Testis (tissue), 3 donors: ENCODE data around the gene ROPN1B. TPM values are rescaled to one million over a fixed set of nuclear protein-coding genes. Genes with fewer than 3 reads are reported as not detected.
"Not testable (repeated sequence)": the region's sequence is repeated elsewhere in the genome, so short reads cannot be mapped to it uniquely, and the experiment has no call there.

Experiments
- DNase-seq: peaks from one replicate; pipeline ENCODE4 v3.0.0-alpha.2; 2019
- H3K27ac ChIP-seq, 2 donors: fragments of 200-600 bp; sonication (generic); one replicate each; pipeline ENCODE4 v1.5.1; 2019
- H3K27me3 ChIP-seq: fragments of 200-600 bp; sonication (generic); one replicate; pipeline ENCODE4 v1.5.1; 2019
- H3K36me3 ChIP-seq: fragments of 200-600 bp; sonication (generic); one replicate; pipeline ENCODE4 v1.5.1; 2017; ENCODE audit warnings: low read depth; ENCODE audit errors: missing control alignments
- H3K4me1 ChIP-seq: fragments of 200-600 bp; sonication (generic); one replicate; pipeline ENCODE4 v1.5.1; 2019
- H3K4me3 ChIP-seq, 2 donors: fragments of 200-600 bp; sonication (generic); one replicate each; pipeline ENCODE4 v1.5.1; 2017 to 2019
- H3K9me3 ChIP-seq: fragments of 200-600 bp; sonication (generic); one replicate; pipeline ENCODE4 v1.5.1; 2017
- WGBS, 2 donors: methylation state at CpG; one replicate each; pipeline ENCODE4 v1.1.5; 2018; 5-methylcytosine and 5-hydroxymethylcytosine counted together
- intact Hi-C: fragments of 100-400 bp; cut with DNase I; formaldehyde crosslinking; loops from one replicate; pipeline ENCODE4 v1.15.1; 2023; ENCODE audit warnings: low total_unique reads
- polyA plus RNA-seq: library from polyadenylated mRNA; stranded (reverse); fragments of 350-450 nt; fragmentation: Illumina TruSeq; extraction: RNeasy Lipid Tissue Mini Kit (QIAGEN cat#74804); gene quantifications from one replicate; pipeline ENCODE4 v1.2.3, GENCODE V29; 2014; ENCODE audit warnings: low read depth, low replicate concordance; ENCODE audit not compliant: insufficient read depth
- total RNA-seq, 2 donors: library from RNA; depleted of rRNA; stranded (reverse); fragments of >200 nt; gene quantifications; one replicate each; pipeline ENCODE4 v1.2.3, GENCODE V29; 2016
- TF ChIP-seq, protein P1 (sequence below), 3 experiments: fragments of 450-650 bp in 2 of 3; fragments of 200-600 bp in 1 of 3; sonication (generic) in 1 of 3; IDR thresholded peaks; one replicate each; pipeline ENCODE4 v1.5.1; 2016 to 2019; ENCODE audit warnings: antibody characterized with exemption in 3 of 3, mild to moderate bottlenecking in 2 of 3, moderate library complexity in 1 of 3

ROPN1B gene
- total and polyA plus RNA-seq, 3 donors from 2014 or later: 123 to 534 (median 239) TPM

DNA sequence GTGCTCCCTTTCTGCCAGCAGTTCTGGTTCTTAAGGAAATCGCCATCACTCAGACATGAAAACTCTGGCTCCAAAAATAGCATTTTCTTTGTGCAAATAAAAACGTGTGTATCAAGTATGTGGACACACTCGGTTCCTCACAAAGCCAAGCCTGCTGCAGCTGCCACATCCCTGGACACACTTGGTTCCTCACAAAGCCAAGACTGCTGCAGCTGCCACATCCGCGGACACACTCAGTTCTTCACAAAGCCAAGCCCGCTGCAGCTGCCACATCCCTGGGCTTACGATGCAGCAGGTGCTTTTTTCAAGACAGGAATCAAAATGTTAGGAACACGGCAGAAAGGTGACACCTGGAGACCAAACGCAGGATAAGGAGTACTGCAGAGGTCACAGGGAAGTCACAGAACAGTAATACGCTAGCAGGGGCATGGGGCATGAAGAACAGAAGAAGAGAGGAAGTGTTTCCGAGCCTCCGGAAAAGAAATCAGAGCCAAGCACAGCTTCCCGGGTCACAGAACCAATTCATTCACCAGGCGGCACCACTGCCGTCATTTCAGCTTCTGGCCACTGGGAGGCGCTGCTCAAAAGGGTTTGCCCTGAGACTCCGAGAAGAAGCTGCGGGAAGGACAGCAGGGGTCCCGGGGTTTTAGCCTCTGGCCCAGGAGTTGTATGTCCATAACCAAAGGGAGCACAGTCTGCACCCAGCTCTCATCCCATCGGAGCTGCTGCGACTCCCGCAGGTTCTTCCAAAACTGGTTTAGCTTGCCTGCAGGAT is 40.0 kb upstream of the ROPN1B start:
- peak; percentile 70 for DNase-seq
- H3K36me3 ChIP-seq, H3K4me1 ChIP-seq, H3K27me3 ChIP-seq, intact Hi-C loops, H3K4me3 ChIP-seq, H3K9me3 ChIP-seq, H3K27ac ChIP-seq: not testable (repeated sequence)
- WGBS, 2 donors: 49 to 54% methylated on average over 16 to 22 of the region's 22 CpGs
- TF ChIP-seq, protein P1, sequence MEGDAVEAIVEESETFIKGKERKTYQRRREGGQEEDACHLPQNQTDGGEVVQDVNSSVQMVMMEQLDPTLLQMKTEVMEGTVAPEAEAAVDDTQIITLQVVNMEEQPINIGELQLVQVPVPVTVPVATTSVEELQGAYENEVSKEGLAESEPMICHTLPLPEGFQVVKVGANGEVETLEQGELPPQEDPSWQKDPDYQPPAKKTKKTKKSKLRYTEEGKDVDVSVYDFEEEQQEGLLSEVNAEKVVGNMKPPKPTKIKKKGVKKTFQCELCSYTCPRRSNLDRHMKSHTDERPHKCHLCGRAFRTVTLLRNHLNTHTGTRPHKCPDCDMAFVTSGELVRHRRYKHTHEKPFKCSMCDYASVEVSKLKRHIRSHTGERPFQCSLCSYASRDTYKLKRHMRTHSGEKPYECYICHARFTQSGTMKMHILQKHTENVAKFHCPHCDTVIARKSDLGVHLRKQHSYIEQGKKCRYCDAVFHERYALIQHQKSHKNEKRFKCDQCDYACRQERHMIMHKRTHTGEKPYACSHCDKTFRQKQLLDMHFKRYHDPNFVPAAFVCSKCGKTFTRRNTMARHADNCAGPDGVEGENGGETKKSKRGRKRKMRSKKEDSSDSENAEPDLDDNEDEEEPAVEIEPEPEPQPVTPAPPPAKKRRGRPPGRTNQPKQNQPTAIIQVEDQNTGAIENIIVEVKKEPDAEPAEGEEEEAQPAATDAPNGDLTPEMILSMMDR (IDR thresholded peaks at IDR 0.05): peak in 2 of 3 experiments; percentile 47 to 71

DNA sequence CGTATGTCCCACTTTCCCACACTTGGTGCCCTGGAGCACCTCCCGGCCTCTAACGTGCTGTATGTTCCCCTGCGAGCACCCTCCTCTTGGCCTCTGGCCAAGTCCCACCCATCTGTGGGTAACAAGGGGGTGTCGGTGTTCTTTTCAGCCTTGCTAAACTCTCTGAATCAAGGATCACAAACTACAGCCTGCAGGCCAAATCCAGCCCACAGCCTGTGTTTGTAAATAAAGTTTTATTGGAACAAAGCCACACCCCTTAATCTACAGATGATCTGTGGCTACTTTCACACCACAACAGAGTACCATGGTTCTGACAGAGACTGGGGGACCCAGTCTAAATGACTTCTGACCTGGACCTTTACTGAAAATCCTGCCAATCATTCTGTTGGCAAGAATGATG is 39.2 kb upstream of the ROPN1B start:
- H3K4me1 ChIP-seq, H3K9me3 ChIP-seq, H3K36me3 ChIP-seq, H3K4me3 ChIP-seq, H3K27me3 ChIP-seq, intact Hi-C loops, DNase-seq, H3K27ac ChIP-seq: not testable (repeated sequence)
- WGBS, 2 donors: 34 to 37% methylated on average over 5 of the region's 5 CpGs

DNA sequence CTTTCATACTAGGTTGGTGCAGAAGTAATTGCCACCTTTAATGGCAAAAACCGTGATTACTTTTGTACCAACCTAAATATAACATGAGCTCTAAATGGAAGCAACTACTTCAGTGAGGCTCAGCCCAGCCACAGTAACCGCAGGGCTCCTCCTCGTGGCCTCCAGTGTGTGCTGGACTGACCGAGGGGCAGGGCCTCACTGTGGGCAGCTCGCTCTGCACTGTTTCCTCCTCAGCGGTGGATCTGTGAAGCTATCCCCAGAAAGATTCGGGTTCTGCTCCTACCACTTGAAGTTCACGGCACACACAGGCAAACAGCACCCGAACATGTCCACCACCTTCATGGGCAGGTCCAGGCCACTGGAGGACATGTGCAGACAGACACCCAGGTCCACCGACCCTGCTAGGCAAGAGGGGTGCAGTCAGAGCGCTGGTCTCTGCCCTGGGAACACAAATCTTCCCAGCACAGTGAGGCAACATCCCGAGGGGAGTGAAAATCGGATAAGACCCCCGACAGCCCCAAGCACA is 37.6 kb upstream of the ROPN1B start:
- H3K27ac ChIP-seq, intact Hi-C loops, H3K4me3 ChIP-seq, H3K9me3 ChIP-seq, H3K27me3 ChIP-seq, DNase-seq, H3K4me1 ChIP-seq, H3K36me3 ChIP-seq: not testable (repeated sequence)
- WGBS, 2 donors: 65 to 68% methylated on average over 7 to 10 of the region's 14 CpGs

DNA sequence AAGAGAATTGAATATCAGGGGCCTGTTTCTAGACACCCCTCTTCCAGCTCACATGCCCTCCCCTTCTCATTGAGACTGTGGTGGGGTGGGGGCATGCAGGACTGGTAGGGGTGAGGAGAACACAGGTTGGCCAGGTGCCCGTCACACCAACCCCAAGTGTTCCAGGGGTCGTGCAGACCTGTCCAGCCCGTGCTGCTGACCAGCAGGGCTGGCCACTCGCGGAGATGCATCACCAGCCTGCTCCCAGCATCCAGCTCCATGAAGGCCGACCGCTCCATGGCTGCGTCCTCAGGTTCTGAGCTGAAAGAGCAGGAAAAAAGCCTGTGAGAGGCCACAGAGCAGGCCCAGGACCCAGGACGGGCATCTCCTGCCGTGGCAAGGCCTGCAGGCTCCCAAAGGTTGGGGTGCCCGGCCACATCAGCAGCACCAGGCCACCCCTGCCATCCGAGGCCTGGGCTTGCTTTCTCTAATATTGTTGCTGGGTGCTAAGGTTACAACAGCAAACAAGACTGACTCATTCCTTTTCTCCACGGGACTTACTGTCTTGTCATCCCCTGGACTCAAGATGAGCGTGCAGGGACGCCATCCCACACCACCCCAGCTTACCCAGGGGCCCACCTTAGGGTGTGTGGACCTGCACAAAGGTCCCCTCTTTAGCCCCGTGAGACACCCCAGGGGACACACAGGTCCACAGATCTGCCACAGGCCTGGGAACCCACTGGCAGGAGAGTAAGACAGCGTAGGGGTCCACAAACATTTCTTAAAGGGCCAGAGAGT is 35.4 kb upstream of the ROPN1B start:
- intact Hi-C loops, H3K27ac ChIP-seq, H3K36me3 ChIP-seq, H3K27me3 ChIP-seq, H3K4me1 ChIP-seq, H3K9me3 ChIP-seq, DNase-seq, H3K4me3 ChIP-seq: not testable (repeated sequence)
- WGBS, 2 donors: 70 to 78% methylated on average over 5 to 16 of the region's 17 CpGs

DNA sequence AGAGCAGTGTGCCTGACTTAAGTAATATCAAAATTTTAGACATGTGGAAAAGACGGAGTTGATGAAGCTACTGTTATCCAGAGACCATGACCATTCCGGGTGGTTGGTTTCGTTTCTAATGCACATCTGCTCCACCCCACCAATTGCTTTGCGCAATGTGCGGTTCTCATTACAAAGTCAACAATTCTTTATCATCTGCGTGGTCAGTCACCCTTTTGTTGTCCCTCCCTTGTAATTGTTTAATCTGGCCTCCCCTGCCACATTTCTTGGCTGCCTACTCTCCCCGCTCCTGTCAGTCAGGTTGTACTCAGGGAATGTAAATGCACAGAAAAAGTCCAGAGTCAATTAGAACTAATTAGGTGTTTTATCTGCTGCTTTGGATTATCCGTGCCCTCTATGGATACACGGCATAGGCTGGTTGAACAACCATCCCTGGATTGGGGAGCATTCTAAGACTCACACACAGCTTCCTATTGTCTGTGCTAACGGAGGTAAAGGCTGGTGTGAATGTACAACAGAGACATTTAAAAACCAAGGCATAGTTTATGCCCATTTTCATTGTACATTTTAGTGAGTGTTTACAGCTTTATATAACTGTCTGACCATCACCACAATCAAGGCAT is 33.6 kb upstream of the ROPN1B start:
- 67 to 69% methylated on average over 10 of the region's 10 CpGs for WGBS, 2 donors
- H3K4me3 ChIP-seq, DNase-seq, intact Hi-C loops, H3K9me3 ChIP-seq, H3K27ac ChIP-seq, H3K36me3 ChIP-seq, H3K4me1 ChIP-seq, H3K27me3 ChIP-seq: not testable (repeated sequence)

DNA sequence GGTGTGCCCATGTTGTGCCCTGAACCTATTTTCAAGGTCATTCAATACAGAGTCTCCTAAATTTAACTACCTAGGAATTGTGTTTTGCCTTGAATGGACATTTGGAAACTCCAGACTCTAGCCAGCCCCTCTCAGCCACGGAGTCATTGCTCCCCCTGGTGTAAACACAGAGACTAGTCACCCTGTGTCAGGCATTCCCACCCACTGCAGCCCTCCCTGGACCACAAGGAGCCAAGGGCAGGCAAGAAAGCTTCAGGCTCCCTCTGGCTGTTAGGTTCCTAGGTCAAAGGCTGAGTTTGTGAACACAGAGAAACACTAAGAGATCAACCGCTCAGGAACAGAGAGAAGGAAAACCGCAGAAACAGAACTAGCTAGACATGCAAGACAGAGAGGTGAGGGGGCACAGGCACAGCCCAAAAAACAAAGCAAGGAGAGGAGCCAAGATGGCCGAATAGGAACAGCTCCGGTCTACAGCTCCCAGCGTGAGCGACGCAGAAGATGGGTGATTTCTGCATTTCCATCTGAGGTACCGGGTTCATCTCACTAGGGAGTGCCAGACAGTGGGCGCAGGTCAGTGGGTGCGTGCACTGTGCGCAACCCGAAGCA is 32.7 kb upstream of the ROPN1B start:
- H3K9me3 ChIP-seq, intact Hi-C loops, H3K27ac ChIP-seq, H3K36me3 ChIP-seq, DNase-seq, H3K27me3 ChIP-seq, H3K4me3 ChIP-seq, H3K4me1 ChIP-seq: not testable (repeated sequence)
- TF ChIP-seq, protein P1 (IDR thresholded peaks at IDR 0.05): peak in 1 of 3 experiments; percentile 44
- WGBS, 2 donors: 73 to 84% methylated on average over 13 of the region's 13 CpGs

DNA sequence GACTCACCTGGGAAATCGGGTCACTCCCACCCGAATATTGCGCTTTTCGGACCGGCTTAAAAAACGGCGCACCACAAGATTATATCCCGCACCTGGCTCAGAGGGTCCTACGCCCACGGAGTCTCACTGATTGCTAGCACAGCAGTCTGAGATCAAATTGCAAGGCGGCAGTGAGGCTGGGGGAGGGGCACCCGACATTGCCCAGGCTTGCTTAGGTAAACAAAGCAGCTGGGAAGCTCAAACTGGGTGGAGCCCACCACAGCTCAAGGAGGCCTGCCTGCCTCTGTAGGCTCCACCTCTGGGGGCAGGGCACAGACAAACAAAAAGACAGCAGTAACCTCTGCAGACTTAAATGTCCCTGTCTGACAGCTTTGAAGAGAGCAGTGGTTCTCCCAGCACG is 32.1 kb upstream of the ROPN1B start:
- H3K4me3 ChIP-seq, intact Hi-C loops, H3K27ac ChIP-seq, DNase-seq, H3K9me3 ChIP-seq, H3K27me3 ChIP-seq, H3K4me1 ChIP-seq, H3K36me3 ChIP-seq: not testable (repeated sequence)
- 73 to 76% methylated on average over 10 to 12 of the region's 13 CpGs for WGBS, 2 donors

DNA sequence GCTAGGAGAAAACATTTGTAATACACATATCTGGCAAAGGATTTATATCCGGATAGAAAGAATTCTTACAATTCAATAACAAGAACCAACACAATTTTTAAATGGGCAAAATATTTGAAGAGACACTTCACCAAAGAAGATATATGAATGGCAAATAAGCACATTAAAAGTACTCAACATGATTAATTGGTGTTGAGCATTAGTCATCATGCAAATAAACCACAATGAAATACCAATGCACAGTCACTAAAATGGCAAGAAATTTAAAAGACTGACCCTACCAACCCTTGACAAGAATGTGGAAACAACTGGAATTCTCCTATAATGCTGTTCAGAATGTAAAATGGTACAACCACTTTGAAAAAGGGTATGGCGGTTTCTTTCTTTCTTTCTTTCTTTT is 21.2 kb upstream of the ROPN1B start:
- H3K9me3 ChIP-seq, H3K4me1 ChIP-seq, intact Hi-C loops, H3K27ac ChIP-seq, H3K4me3 ChIP-seq, H3K36me3 ChIP-seq, H3K27me3 ChIP-seq, DNase-seq: not testable (repeated sequence)
- 92 to 95% methylated on average over 2 of the region's 2 CpGs for WGBS, 2 donors

DNA sequence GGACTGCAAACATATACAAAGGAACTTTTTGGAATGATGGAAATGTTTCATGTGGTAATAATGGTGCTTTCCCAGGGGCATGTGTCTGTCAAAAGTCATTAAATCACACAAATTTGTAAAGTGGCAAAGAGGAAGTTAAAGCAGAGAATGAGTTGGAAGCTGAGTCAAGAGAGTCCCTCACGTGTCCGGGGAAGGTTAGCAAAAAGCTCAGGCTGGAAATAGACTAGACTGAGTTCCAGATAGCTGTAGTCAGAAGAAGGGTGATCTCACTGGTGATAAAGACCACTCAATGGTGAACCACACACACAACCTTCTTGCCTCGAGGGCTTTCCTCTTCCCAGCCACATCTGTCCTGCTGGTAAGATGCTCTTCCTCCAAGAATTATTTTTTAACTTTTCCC is 20.1 kb upstream of the ROPN1B start:
- H3K4me3 ChIP-seq, DNase-seq, H3K27me3 ChIP-seq, H3K27ac ChIP-seq, intact Hi-C loops, H3K4me1 ChIP-seq, H3K36me3 ChIP-seq, H3K9me3 ChIP-seq: not testable (repeated sequence)
- WGBS, 2 donors: 67 to 79% methylated on average over 3 of the region's 3 CpGs
